ENCODE measurements around the gene SPECC1.

GRCh38 chr17:20032636-20033035, 23.5 kb downstream of the SPECC1 start:
- no peak for TF ChIP-seq CTCF (IDR thresholded peaks at IDR 0.05)
- no peak for TF ChIP-seq POLR2A (IDR thresholded peaks at IDR 0.05)

Data from adrenal gland (tissue), 5 donors.